ENCODE results near the gene STK24.

- TF ChIP-seq, protein P1, sequence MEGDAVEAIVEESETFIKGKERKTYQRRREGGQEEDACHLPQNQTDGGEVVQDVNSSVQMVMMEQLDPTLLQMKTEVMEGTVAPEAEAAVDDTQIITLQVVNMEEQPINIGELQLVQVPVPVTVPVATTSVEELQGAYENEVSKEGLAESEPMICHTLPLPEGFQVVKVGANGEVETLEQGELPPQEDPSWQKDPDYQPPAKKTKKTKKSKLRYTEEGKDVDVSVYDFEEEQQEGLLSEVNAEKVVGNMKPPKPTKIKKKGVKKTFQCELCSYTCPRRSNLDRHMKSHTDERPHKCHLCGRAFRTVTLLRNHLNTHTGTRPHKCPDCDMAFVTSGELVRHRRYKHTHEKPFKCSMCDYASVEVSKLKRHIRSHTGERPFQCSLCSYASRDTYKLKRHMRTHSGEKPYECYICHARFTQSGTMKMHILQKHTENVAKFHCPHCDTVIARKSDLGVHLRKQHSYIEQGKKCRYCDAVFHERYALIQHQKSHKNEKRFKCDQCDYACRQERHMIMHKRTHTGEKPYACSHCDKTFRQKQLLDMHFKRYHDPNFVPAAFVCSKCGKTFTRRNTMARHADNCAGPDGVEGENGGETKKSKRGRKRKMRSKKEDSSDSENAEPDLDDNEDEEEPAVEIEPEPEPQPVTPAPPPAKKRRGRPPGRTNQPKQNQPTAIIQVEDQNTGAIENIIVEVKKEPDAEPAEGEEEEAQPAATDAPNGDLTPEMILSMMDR (conservative IDR thresholded peaks at IDR 0.05; ENCODE audit: low read depth, low read length), result no peak
- TF ChIP-seq, protein P2, sequence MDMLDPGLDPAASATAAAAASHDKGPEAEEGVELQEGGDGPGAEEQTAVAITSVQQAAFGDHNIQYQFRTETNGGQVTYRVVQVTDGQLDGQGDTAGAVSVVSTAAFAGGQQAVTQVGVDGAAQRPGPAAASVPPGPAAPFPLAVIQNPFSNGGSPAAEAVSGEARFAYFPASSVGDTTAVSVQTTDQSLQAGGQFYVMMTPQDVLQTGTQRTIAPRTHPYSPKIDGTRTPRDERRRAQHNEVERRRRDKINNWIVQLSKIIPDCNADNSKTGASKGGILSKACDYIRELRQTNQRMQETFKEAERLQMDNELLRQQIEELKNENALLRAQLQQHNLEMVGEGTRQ (IDR thresholded peaks at IDR 0.05; ENCODE audit: low read depth, low read length), result no peak
- TF ChIP-seq POLR2A (IDR thresholded peaks at IDR 0.05; ENCODE audit: low read depth, low read length) (no peak), RCOR1 (IDR thresholded peaks at IDR 0.05; ENCODE audit: insufficient replicate concordance, low read length) (no peak), CEBPB (IDR thresholded peaks at IDR 0.05; ENCODE audit: low read depth, low read length) (no peak), BHLHE40 (IDR thresholded peaks at IDR 0.05; ENCODE audit: low read depth, low read length) (no peak), MXI1 (IDR thresholded peaks at IDR 0.05; ENCODE audit: borderline replicate concordance, low read depth, low read length) (no peak), SMC3 (IDR thresholded peaks at IDR 0.05; ENCODE audit: low read depth, low read length) (no peak), RFX5 (IDR thresholded peaks at IDR 0.05; ENCODE audit: low read depth, low read length) (no peak), RAD21 (IDR thresholded peaks at IDR 0.05; ENCODE audit: low read length) (no peak), MAFK (IDR thresholded peaks at IDR 0.05; ENCODE audit: low read depth, low read length) (no peak)
- TF ChIP-seq, protein P3, sequence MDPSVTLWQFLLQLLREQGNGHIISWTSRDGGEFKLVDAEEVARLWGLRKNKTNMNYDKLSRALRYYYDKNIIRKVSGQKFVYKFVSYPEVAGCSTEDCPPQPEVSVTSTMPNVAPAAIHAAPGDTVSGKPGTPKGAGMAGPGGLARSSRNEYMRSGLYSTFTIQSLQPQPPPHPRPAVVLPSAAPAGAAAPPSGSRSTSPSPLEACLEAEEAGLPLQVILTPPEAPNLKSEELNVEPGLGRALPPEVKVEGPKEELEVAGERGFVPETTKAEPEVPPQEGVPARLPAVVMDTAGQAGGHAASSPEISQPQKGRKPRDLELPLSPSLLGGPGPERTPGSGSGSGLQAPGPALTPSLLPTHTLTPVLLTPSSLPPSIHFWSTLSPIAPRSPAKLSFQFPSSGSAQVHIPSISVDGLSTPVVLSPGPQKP (IDR thresholded peaks at IDR 0.05; ENCODE audit: borderline replicate concordance, low read depth, low read length), result no peak
These were observed 40.2 kb downstream of the STK24 start for GRCh38 chr13:98536729-98537128.
